Measurements from ENCODE around the gene TNRC6B.
A peak's percentile ranks its signal among the peaks of the same experiment; 100 is the strongest.

TNRC6B gene

DNA sequence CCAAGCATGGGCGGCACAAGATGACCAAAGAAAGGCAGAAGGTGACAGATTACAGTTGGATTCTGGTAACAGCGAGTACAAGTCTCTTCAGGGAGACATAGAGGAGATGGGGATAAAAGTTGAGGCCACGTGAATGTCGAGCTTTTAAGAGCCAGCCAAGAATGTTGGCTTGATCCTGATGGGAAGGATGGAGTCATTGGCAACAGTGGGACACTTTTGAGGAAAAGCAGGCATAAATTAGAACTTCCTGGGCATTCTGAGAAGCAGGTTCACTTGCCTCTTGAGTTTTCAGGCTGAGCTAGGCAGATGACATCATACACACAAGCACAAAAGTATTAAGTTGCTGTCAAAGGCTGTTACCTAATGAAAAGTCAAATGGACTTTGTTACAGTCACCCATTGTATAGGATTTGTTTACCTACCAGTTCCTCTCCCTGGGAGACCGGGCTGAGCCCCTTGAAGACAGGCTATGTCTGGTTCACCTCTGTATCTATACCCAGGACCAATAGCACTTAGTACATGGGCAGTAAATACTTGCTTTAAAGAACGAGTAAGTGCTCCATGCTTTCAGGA is 41.1 kb downstream of the TNRC6B start (continued):
- TF ChIP-seq, protein P1, sequence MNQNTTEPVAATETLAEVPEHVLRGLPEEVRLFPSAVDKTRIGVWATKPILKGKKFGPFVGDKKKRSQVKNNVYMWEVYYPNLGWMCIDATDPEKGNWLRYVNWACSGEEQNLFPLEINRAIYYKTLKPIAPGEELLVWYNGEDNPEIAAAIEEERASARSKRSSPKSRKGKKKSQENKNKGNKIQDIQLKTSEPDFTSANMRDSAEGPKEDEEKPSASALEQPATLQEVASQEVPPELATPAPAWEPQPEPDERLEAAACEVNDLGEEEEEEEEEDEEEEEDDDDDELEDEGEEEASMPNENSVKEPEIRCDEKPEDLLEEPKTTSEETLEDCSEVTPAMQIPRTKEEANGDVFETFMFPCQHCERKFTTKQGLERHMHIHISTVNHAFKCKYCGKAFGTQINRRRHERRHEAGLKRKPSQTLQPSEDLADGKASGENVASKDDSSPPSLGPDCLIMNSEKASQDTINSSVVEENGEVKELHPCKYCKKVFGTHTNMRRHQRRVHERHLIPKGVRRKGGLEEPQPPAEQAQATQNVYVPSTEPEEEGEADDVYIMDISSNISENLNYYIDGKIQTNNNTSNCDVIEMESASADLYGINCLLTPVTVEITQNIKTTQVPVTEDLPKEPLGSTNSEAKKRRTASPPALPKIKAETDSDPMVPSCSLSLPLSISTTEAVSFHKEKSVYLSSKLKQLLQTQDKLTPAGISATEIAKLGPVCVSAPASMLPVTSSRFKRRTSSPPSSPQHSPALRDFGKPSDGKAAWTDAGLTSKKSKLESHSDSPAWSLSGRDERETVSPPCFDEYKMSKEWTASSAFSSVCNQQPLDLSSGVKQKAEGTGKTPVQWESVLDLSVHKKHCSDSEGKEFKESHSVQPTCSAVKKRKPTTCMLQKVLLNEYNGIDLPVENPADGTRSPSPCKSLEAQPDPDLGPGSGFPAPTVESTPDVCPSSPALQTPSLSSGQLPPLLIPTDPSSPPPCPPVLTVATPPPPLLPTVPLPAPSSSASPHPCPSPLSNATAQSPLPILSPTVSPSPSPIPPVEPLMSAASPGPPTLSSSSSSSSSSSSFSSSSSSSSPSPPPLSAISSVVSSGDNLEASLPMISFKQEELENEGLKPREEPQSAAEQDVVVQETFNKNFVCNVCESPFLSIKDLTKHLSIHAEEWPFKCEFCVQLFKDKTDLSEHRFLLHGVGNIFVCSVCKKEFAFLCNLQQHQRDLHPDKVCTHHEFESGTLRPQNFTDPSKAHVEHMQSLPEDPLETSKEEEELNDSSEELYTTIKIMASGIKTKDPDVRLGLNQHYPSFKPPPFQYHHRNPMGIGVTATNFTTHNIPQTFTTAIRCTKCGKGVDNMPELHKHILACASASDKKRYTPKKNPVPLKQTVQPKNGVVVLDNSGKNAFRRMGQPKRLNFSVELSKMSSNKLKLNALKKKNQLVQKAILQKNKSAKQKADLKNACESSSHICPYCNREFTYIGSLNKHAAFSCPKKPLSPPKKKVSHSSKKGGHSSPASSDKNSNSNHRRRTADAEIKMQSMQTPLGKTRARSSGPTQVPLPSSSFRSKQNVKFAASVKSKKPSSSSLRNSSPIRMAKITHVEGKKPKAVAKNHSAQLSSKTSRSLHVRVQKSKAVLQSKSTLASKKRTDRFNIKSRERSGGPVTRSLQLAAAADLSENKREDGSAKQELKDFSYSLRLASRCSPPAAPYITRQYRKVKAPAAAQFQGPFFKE (tag by site-specific recombination; IDR thresholded peaks at IDR 0.05; ENCODE audit: borderline replicate concordance) = no peak
- TF ChIP-seq ZNF473 (tag by site-specific recombination; IDR thresholded peaks at IDR 0.05) = no peak
- TF ChIP-seq, protein P2, sequence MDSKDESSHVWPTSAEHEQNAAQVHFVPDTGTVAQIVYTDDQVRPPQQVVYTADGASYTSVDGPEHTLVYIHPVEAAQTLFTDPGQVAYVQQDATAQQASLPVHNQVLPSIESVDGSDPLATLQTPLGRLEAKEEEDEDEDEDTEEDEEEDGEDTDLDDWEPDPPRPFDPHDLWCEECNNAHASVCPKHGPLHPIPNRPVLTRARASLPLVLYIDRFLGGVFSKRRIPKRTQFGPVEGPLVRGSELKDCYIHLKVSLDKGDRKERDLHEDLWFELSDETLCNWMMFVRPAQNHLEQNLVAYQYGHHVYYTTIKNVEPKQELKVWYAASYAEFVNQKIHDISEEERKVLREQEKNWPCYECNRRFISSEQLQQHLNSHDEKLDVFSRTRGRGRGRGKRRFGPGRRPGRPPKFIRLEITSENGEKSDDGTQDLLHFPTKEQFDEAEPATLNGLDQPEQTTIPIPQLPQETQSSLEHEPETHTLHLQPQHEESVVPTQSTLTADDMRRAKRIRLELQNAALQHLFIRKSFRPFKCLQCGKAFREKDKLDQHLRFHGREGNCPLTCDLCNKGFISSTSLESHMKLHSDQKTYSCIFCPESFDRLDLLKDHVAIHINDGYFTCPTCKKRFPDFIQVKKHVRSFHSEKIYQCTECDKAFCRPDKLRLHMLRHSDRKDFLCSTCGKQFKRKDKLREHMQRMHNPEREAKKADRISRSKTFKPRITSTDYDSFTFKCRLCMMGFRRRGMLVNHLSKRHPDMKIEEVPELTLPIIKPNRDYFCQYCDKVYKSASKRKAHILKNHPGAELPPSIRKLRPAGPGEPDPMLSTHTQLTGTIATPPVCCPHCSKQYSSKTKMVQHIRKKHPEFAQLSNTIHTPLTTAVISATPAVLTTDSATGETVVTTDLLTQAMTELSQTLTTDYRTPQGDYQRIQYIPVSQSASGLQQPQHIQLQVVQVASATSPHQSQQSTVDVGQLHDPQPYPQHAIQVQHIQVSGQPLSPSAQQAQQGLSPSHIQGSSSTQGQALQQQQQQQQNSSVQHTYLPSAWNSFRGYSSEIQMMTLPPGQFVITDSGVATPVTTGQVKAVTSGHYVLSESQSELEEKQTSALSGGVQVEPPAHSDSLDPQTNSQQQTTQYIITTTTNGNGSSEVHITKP (tag by site-specific recombination; IDR thresholded peaks at IDR 0.05) = 0 out of 2 replicates have a peak, but pooled peaks have one; percentile 53
- no peak for TF ChIP-seq ZNF423 (tag by site-specific recombination; IDR thresholded peaks at IDR 0.05)
- peak; percentile 56 for TF ChIP-seq GLIS1 (tag by site-specific recombination; IDR thresholded peaks at IDR 0.05)
- TF ChIP-seq, protein P3, sequence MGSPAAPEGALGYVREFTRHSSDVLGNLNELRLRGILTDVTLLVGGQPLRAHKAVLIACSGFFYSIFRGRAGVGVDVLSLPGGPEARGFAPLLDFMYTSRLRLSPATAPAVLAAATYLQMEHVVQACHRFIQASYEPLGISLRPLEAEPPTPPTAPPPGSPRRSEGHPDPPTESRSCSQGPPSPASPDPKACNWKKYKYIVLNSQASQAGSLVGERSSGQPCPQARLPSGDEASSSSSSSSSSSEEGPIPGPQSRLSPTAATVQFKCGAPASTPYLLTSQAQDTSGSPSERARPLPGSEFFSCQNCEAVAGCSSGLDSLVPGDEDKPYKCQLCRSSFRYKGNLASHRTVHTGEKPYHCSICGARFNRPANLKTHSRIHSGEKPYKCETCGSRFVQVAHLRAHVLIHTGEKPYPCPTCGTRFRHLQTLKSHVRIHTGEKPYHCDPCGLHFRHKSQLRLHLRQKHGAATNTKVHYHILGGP (tag by site-specific recombination; IDR thresholded peaks at IDR 0.05) = no peak
- TF ChIP-seq ZBTB21 (tag by site-specific recombination; IDR thresholded peaks at IDR 0.05) = peak; percentile 83
- no peak for TF ChIP-seq ZFP41 (tag by site-specific recombination; IDR thresholded peaks at IDR 0.05; ENCODE audit: borderline replicate concordance)
- TF ChIP-seq ZNF138 (tag by site-specific recombination; IDR thresholded peaks at IDR 0.05; ENCODE audit: borderline replicate concordance) = no peak
- TF ChIP-seq ZNF335 (tag by site-specific recombination; conservative IDR thresholded peaks at IDR 0.05) = peak; percentile 41; the same call in 1 of the 2 replicates
- peak; percentile 23; the same call in 1 of the 2 replicates for TF ChIP-seq SP7 (tag by site-specific recombination; IDR thresholded peaks at IDR 0.05)
- peak; percentile 11; the same call in 1 of the 2 replicates for TF ChIP-seq IKZF3 (tag by site-specific recombination; IDR thresholded peaks at IDR 0.05)
- TF ChIP-seq, protein P4, sequence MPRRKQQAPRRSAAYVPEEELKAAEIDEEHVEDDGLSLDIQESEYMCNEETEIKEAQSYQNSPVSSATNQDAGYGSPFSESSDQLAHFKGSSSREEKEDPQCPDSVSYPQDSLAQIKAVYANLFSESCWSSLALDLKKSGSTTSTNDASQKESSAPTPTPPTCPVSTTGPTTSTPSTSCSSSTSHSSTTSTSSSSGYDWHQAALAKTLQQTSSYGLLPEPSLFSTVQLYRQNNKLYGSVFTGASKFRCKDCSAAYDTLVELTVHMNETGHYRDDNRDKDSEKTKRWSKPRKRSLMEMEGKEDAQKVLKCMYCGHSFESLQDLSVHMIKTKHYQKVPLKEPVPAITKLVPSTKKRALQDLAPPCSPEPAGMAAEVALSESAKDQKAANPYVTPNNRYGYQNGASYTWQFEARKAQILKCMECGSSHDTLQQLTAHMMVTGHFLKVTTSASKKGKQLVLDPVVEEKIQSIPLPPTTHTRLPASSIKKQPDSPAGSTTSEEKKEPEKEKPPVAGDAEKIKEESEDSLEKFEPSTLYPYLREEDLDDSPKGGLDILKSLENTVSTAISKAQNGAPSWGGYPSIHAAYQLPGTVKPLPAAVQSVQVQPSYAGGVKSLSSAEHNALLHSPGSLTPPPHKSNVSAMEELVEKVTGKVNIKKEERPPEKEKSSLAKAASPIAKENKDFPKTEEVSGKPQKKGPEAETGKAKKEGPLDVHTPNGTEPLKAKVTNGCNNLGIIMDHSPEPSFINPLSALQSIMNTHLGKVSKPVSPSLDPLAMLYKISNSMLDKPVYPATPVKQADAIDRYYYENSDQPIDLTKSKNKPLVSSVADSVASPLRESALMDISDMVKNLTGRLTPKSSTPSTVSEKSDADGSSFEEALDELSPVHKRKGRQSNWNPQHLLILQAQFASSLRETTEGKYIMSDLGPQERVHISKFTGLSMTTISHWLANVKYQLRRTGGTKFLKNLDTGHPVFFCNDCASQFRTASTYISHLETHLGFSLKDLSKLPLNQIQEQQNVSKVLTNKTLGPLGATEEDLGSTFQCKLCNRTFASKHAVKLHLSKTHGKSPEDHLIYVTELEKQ (tag by site-specific recombination; IDR thresholded peaks at IDR 0.05; ENCODE audit: borderline replicate concordance) = 0 out of 2 replicates have a peak, but pooled peaks have one; percentile 16
- TF ChIP-seq, protein P5, sequence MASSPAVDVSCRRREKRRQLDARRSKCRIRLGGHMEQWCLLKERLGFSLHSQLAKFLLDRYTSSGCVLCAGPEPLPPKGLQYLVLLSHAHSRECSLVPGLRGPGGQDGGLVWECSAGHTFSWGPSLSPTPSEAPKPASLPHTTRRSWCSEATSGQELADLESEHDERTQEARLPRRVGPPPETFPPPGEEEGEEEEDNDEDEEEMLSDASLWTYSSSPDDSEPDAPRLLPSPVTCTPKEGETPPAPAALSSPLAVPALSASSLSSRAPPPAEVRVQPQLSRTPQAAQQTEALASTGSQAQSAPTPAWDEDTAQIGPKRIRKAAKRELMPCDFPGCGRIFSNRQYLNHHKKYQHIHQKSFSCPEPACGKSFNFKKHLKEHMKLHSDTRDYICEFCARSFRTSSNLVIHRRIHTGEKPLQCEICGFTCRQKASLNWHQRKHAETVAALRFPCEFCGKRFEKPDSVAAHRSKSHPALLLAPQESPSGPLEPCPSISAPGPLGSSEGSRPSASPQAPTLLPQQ (tag by site-specific recombination; IDR thresholded peaks at IDR 0.05) = no peak
- TF ChIP-seq, protein P6, sequence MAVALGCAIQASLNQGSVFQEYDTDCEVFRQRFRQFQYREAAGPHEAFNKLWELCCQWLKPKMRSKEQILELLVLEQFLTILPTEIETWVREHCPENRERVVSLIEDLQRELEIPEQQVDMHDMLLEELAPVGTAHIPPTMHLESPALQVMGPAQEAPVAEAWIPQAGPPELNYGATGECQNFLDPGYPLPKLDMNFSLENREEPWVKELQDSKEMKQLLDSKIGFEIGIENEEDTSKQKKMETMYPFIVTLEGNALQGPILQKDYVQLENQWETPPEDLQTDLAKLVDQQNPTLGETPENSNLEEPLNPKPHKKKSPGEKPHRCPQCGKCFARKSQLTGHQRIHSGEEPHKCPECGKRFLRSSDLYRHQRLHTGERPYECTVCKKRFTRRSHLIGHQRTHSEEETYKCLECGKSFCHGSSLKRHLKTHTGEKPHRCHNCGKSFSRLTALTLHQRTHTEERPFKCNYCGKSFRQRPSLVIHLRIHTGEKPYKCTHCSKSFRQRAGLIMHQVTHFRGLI (tag by site-specific recombination; IDR thresholded peaks at IDR 0.05) = no peak
- 0 out of 2 replicates have a peak, but pooled peaks have one; percentile 49 for TF ChIP-seq ZBTB17 (tag by site-specific recombination; IDR thresholded peaks at IDR 0.05)
- TF ChIP-seq ZNF664 (tag by site-specific recombination; IDR thresholded peaks at IDR 0.05) = 0 out of 2 replicates have a peak, but pooled peaks have one; percentile 29
- 0 out of 2 replicates have a peak, but pooled peaks have one; percentile 19 for TF ChIP-seq ZXDB (tag by site-specific recombination; IDR thresholded peaks at IDR 0.05)
- 0 out of 2 replicates have a peak, but pooled peaks have one; percentile 48 for TF ChIP-seq ZNF660 (tag by site-specific recombination; IDR thresholded peaks at IDR 0.05)
- TF ChIP-seq MEIS1 (CRISPR knock-in tag; IDR thresholded peaks at IDR 0.05; ENCODE audit: borderline replicate concordance) = no peak
- no peak for TF ChIP-seq ZNF114 (tag by site-specific recombination; IDR thresholded peaks at IDR 0.05)
